Neutrophil (primary cell): ENCODE results near the gene OR1D5.

Experiments
- H3K27ac ChIP-seq: fragments of 200-600 bp; sonication (generic); 2 replicates; pipeline ENCODE4 v1.5.1; 2016; ENCODE audit warnings: mild to moderate bottlenecking, moderate library complexity
- H3K27me3 ChIP-seq: fragments of 200-600 bp; sonication (generic); 2 replicates; pipeline ENCODE4 v1.6.0; 2016; ENCODE audit warnings: mild to moderate bottlenecking
- H3K36me3 ChIP-seq: fragments of 200-600 bp; sonication (generic); 2 replicates; pipeline ENCODE4 v1.5.1; 2017
- H3K4me1 ChIP-seq, 2 experiments: fragments of 200-600 bp in 1 of 2; sonication (generic) in 1 of 2; 1 replicate in 1 of 2; 2 replicates in 1 of 2; pipeline versions ENCODE4 v1.5.1 to v1.6.1; 2013 to 2016; ENCODE audit warnings: low read depth in 1 of 2, low read length in 1 of 2, mild to moderate bottlenecking in 1 of 2, moderate library complexity in 1 of 2; ENCODE audit not compliant: control insufficient read depth in 1 of 2, insufficient read depth in 1 of 2
- H3K4me3 ChIP-seq, 2 experiments: fragments of 200-600 bp in 1 of 2; sonication (generic) in 1 of 2; 1 replicate in 1 of 2; 2 replicates in 1 of 2; pipeline ENCODE4 v1.5.1; 2013 to 2016; ENCODE audit warnings: low read depth in 1 of 2, low read length in 1 of 2, mild to moderate bottlenecking in 1 of 2, moderate library complexity in 1 of 2
- H3K9me3 ChIP-seq: fragments of 200-600 bp; sonication (generic); 2 replicates; pipeline ENCODE4 v1.5.1; 2016
- CTCF ChIP-seq: fragments of 200-600 bp; sonication (generic); IDR thresholded peaks from 2 replicates; pipeline ENCODE4 v1.5.1; 2016; ENCODE audit warnings: antibody characterized with exemption

Gene OR1D5

GRCh38 chr17:3030096-3030495, 33.3 kb downstream of the OR1D5 start:
- peak overlapping the region; percentile 59 for H3K27ac ChIP-seq
- H3K9me3 ChIP-seq = no peaks in the 10 kb centered on the region
- H3K4me1 ChIP-seq = peaks cover 10 to 16% of the 10 kb centered on the region in 2 experiments
- no peak overlapping the region for H3K4me3 ChIP-seq
- H3K27me3 ChIP-seq = no peaks in the 10 kb centered on the region
- peaks cover 98% of the 10 kb centered on the region for H3K36me3 ChIP-seq
- TF ChIP-seq CTCF = no peak

GRCh38 chr17:3029213-3029913, 34.0 kb downstream of the OR1D5 start:
- Histone ChIP-seq H3K4me3 (no peak overlapping the region), H3K4me1 (peaks cover 10 to 16% of the 10 kb centered on the region in 2 experiments), H3K9me3 (no peaks in the 10 kb centered on the region), H3K36me3 (peaks cover 99% of the 10 kb centered on the region), H3K27ac (peak overlapping the region; percentile 56), H3K27me3 (no peaks in the 10 kb centered on the region)
- TF ChIP-seq CTCF = no peak

GRCh38 chr17:3027786-3028532, 35.4 kb downstream of the OR1D5 start:
- Histone ChIP-seq H3K4me3 (no peak overlapping the region), H3K27me3 (no peaks in the 10 kb centered on the region), H3K27ac (no peak overlapping the region), H3K36me3 (peaks cover 98% of the 10 kb centered on the region), H3K9me3 (no peaks in the 10 kb centered on the region), H3K4me1 (peaks cover 10 to 16% of the 10 kb centered on the region in 2 experiments)
- no peak for TF ChIP-seq CTCF

- Histone ChIP-seq H3K4me3 (no peak overlapping the region), H3K36me3 (peaks cover 94% of the 10 kb centered on the region), H3K4me1 (peaks cover 10 to 16% of the 10 kb centered on the region in 2 experiments), H3K27ac (no peak overlapping the region), H3K9me3 (no peaks in the 10 kb centered on the region), H3K27me3 (no peaks in the 10 kb centered on the region)
- no peak for TF ChIP-seq CTCF
Observed at GRCh38 chr17:3026856-3027751, 36.3 kb downstream of the OR1D5 start.

GRCh38 chr17:3026125-3026855, 37.1 kb downstream of the OR1D5 start:
- Histone ChIP-seq H3K4me3 (no peak overlapping the region), H3K36me3 (peaks cover 94% of the 10 kb centered on the region), H3K4me1 (peaks cover 10 to 16% of the 10 kb centered on the region in 2 experiments), H3K27me3 (no peaks in the 10 kb centered on the region), H3K9me3 (no peaks in the 10 kb centered on the region), H3K27ac (no peak overlapping the region)
- no peak for TF ChIP-seq CTCF
